ENCODE results near the gene DNAH2.

Gene DNAH2

DNA sequence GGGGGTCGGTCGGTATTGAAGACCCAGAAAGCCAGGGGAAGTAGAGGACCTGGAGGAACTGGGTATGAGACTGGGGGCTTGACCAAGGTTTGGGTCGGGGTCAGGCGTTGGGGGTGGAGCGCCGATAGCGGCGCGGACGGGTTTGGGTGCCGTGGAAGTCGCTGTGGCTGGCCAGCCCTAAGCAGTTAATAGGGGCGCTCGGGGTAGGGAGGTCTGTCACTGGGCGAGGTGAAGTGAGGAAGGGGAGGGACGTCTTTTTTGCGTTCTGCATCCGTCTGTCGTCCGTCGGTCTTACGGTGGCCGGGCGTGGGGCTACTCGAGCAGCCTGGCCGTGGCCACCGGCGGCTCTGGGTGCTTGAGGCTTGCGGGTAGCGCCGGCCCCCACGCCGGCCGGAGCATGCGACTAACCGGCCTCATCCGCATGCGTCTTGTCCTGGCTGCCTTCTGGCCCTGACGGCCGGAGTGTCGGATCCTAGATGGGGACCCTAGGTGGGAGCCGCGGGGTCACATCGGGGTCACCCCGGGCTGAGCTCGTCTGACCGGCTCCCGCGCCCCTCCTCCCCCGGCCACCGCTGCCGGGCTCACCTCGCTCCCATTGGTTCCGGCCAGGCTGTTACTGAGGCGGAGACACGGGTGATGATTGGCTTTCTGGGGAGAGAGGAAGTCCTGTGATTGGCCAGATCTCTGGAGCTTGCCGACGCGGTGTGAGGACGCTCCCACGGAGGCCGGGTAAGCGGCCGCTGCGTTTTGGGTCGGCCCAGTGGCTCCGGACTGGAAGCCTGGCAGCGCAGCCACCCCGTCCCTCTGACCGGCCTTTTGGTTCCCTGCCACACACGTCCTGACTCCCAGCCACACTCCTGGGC lies 127.0 kb downstream of the DNAH2 start (continued):
- TF ChIP-seq ZSCAN16 (tag by site-specific recombination; IDR thresholded peaks at IDR 0.05) = no peak
- TF ChIP-seq, protein P1, sequence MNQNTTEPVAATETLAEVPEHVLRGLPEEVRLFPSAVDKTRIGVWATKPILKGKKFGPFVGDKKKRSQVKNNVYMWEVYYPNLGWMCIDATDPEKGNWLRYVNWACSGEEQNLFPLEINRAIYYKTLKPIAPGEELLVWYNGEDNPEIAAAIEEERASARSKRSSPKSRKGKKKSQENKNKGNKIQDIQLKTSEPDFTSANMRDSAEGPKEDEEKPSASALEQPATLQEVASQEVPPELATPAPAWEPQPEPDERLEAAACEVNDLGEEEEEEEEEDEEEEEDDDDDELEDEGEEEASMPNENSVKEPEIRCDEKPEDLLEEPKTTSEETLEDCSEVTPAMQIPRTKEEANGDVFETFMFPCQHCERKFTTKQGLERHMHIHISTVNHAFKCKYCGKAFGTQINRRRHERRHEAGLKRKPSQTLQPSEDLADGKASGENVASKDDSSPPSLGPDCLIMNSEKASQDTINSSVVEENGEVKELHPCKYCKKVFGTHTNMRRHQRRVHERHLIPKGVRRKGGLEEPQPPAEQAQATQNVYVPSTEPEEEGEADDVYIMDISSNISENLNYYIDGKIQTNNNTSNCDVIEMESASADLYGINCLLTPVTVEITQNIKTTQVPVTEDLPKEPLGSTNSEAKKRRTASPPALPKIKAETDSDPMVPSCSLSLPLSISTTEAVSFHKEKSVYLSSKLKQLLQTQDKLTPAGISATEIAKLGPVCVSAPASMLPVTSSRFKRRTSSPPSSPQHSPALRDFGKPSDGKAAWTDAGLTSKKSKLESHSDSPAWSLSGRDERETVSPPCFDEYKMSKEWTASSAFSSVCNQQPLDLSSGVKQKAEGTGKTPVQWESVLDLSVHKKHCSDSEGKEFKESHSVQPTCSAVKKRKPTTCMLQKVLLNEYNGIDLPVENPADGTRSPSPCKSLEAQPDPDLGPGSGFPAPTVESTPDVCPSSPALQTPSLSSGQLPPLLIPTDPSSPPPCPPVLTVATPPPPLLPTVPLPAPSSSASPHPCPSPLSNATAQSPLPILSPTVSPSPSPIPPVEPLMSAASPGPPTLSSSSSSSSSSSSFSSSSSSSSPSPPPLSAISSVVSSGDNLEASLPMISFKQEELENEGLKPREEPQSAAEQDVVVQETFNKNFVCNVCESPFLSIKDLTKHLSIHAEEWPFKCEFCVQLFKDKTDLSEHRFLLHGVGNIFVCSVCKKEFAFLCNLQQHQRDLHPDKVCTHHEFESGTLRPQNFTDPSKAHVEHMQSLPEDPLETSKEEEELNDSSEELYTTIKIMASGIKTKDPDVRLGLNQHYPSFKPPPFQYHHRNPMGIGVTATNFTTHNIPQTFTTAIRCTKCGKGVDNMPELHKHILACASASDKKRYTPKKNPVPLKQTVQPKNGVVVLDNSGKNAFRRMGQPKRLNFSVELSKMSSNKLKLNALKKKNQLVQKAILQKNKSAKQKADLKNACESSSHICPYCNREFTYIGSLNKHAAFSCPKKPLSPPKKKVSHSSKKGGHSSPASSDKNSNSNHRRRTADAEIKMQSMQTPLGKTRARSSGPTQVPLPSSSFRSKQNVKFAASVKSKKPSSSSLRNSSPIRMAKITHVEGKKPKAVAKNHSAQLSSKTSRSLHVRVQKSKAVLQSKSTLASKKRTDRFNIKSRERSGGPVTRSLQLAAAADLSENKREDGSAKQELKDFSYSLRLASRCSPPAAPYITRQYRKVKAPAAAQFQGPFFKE (tag by site-specific recombination; IDR thresholded peaks at IDR 0.05; ENCODE audit: borderline replicate concordance) = no peak
- no peak for TF ChIP-seq ZNF404 (tag by site-specific recombination; IDR thresholded peaks at IDR 0.05)
- TF ChIP-seq ZBTB11 (tag by site-specific recombination; conservative IDR thresholded peaks at IDR 0.05; ENCODE audit: low read depth) = peak; percentile 37; the same call in 1 of the 2 replicates
- no peak for TF ChIP-seq ZNF530 (tag by site-specific recombination; IDR thresholded peaks at IDR 0.05; ENCODE audit: low read depth)
- TF ChIP-seq ZNF558 (tag by site-specific recombination; IDR thresholded peaks at IDR 0.05) = no peak
- TF ChIP-seq ZNF10 (tag by site-specific recombination; IDR thresholded peaks at IDR 0.05) = peak; percentile 77; the same call in 1 of the 2 replicates
- peak; percentile 46; the same call in 1 of the 2 replicates for TF ChIP-seq ZNF391 (tag by site-specific recombination; IDR thresholded peaks at IDR 0.05; ENCODE audit: borderline replicate concordance, low read depth)
- no peak for TF ChIP-seq GLI2 (tag by site-specific recombination; IDR thresholded peaks at IDR 0.05; ENCODE audit: borderline replicate concordance, low read depth)
- TF ChIP-seq HOXD13 (CRISPR knock-in tag; IDR thresholded peaks at IDR 0.05; ENCODE audit: borderline replicate concordance) = no peak
- TF ChIP-seq ZNF654 (tag by site-specific recombination; IDR thresholded peaks at IDR 0.05; ENCODE audit: low read depth) = no peak
- no peak for TF ChIP-seq ZNF146 (tag by site-specific recombination; IDR thresholded peaks at IDR 0.05)
- TF ChIP-seq, protein P2, sequence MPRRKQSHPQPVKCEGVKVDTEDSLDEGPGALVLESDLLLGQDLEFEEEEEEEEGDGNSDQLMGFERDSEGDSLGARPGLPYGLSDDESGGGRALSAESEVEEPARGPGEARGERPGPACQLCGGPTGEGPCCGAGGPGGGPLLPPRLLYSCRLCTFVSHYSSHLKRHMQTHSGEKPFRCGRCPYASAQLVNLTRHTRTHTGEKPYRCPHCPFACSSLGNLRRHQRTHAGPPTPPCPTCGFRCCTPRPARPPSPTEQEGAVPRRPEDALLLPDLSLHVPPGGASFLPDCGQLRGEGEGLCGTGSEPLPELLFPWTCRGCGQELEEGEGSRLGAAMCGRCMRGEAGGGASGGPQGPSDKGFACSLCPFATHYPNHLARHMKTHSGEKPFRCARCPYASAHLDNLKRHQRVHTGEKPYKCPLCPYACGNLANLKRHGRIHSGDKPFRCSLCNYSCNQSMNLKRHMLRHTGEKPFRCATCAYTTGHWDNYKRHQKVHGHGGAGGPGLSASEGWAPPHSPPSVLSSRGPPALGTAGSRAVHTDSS (tag by site-specific recombination; IDR thresholded peaks at IDR 0.05) = no peak
- 0 out of 2 replicates have a peak, but pooled peaks have one; percentile 11 for TF ChIP-seq ZNF2 (tag by site-specific recombination; IDR thresholded peaks at IDR 0.05)
- TF ChIP-seq WT1 (tag by site-specific recombination; IDR thresholded peaks at IDR 0.05) = 0 out of 2 replicates have a peak, but pooled peaks have one; percentile 11
- no peak for TF ChIP-seq ZNF585B (tag by site-specific recombination; IDR thresholded peaks at IDR 0.05)
- peak; percentile 89 for TF ChIP-seq ZBTB7A (tag by site-specific recombination; IDR thresholded peaks at IDR 0.05; ENCODE audit: low read depth)
- TF ChIP-seq ZNF555 (tag by site-specific recombination; conservative IDR thresholded peaks at IDR 0.05) = no peak
- TF ChIP-seq AEBP2 (tag by site-specific recombination; IDR thresholded peaks at IDR 0.05; ENCODE audit: borderline replicate concordance) = no peak
- peak; percentile 93 for TF ChIP-seq SP2 (tag by site-specific recombination; IDR thresholded peaks at IDR 0.05)
- no peak for TF ChIP-seq KLF17 (tag by site-specific recombination; IDR thresholded peaks at IDR 0.05)
- no peak for TF ChIP-seq ZNF621 (tag by site-specific recombination; IDR thresholded peaks at IDR 0.05)
- no peak for TF ChIP-seq EGR2 (tag by site-specific recombination; IDR thresholded peaks at IDR 0.05; ENCODE audit: low read depth)
- peak; percentile 55; the same call in 1 of the 2 replicates for TF ChIP-seq GLIS1 (tag by site-specific recombination; IDR thresholded peaks at IDR 0.05)
- TF ChIP-seq FEZF1 (tag by site-specific recombination; IDR thresholded peaks at IDR 0.05) = no peak
- TF ChIP-seq ZNF335 (tag by site-specific recombination; conservative IDR thresholded peaks at IDR 0.05) = peak; percentile 71

All from HEK293 (cell line).